NCI-H524 treated with DMSO at 0.1 percent for 48 hours (cell line): Measurements from ENCODE around the gene MPG.

Experiments
- DNase-seq: peaks from one replicate; lab custom pipeline; 2025; lab: John Stamatoyannopoulos, UW

The MPG gene

DNA sequence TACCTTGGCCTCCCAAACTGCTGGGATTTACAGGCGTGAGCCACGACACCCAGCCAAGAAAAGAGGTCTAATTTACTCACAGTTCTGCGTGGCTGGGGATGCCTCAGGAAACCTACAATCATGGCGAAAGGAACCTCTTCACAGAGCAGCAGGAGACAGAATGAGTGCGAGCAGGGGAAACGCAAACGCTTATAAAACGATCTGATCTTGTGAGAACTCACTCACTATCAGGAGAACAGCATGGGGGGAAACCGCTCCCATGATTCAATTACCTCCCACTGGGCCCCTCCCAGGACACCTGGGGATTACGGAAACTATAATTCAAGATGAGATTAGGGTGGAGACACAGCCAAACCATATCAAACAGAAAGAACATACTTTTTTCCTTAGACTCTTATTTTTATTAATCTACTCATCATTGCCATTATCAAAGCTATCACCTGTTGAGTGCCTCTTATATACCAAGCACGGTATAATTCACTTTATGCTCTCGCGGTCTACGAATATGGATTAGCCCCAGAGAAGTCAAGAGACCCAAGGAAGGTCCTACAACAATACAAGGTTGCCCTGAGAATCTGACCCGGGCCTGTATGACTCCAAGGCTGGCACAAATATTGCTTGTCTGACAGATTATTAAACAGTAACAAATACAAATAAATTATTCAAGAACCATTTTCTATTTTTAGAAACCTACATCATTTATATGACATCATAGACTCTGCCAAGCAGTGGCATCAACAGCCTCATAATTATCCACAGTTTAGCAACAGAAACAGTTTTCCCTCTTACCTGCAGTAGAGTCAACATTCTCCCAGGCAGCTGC lies 27.0 kb upstream of the MPG start:
- no peak for DNase-seq

DNA sequence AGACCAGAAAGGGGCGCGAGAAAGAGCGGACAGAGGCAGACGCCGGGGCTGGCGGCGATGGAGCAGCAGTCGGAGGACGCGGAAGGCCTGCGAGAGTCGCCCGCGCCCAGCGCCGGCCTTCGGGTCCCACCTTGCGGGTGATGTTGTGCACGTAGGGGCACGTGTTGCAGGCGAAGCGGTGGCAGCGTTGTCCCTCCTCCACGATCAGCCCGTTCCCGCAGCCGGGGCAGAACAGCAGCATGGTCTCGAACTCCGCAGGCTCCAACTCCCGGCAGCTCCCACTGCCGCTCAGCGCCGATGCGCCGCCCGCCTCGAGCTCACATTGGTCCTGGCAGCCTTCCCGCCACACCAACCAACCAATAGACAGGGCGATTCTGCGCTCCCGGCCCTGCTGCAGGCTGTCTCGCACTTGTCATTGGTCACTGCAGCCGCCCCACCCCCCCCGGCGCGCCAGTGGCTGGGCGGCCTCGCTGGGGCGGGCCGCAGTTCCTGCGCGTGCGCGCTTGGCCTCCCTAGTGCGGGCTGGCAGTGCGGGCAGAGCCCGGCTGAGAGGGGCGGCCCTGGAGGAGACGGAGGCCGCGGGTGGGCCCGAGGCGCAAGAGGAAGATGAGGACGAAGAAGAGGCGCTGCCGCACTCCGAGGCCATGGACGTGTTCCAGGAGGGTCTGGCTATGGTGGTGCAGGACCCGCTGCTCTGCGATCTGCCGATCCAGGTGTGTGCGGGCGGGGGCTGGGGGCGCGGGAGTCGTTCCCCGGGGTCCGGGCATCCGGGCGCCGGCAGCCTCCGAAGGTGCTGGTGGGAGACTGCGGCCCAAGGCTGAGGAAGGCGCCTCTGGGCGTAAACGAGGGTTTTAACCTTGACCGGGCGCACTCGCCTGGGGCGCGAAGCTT lies 24.4 kb upstream of the MPG start, which contains the start of the genes POLR3K and SNRNP25:
POLR3K (minus strand) TSS at position 263 of the 891 bp plus-strand sequence; CDS start at position 241, 22 bp downstream.
SNRNP25 (plus strand) TSS at position 483 of the 891 bp plus-strand sequence; CDS start at position 672, 189 bp downstream.
- peak; percentile 89 for DNase-seq

DNA sequence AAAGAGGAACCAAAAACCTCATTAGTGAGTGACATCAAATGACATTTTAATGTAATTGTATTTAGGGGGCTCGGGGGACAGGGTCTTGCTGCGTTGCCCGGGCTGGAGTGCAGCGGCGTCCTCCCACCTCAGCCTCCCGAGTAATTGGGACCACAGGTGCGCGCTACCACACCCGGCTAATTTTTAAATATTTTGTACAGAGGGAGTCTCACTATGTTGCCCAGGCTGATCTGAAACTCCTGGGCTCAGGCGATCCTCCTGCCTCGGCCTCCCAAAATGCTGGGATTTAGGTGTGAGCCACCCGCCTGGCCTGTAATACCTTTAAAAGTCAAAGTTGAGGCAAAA lies 23.8 kb upstream of the MPG start:
- DNase-seq, result no peak

DNA sequence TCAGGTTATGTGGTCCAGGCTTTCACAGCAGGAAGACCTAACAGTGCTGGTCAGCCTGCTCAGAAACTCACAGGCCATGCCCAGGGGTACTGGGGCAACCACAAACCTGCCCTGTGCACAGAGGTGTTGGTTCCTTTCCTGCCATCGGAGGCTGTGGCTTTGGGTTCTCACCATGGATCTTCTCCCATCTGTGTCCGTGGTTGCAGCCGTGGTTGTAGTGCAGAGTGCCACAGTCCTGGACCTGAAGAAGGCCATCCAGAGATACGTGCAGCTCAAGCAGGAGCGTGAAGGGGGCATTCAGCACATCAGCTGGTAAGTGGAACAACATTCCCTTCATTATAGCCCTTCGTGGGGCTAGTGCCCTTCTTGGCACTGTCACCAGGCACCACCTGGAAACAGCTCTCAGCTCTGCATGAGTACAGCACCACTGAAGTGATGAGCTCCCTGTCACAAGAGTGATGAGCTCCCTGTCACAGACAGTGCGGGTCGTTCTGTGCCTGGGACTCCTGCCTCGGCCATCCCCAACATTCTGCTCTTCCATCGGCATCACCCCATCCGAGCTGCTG lies 22.4 kb upstream of the MPG start:
- DNase-seq, result no peak

DNA sequence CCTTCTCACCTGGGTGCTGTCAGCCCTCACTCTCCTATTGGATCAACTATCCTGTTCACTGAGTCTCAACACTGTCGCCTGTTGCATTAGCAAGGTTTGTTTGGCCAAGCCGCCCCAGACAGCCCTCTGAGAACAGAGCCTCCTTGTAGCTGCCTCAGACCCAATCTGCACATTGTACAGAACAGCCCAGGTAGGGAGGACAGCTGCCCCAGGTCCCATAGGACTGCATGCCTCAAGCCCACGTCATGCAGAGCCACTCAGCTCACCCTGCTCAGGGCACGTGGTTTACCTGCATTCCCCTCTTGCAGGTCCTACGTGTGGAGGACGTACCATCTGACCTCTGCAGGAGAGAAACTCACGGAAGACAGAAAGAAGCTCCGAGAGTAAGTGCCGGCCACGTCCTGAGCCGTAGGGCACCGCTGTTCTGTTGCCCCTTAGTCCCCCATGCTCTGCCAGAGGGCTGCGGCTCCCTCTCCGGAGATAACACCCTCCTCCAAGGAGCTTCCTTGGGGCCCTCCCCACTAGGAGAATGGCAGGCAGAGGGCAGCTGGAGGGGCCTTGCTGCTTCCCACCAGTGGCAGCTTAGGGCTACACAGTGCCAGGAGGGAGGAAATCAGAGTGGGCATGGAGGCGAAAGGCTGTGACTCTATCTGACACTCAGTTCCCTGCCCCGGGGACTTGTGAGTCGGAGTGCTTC lies 21.6 kb upstream of the MPG start:
- no peak for DNase-seq

DNA sequence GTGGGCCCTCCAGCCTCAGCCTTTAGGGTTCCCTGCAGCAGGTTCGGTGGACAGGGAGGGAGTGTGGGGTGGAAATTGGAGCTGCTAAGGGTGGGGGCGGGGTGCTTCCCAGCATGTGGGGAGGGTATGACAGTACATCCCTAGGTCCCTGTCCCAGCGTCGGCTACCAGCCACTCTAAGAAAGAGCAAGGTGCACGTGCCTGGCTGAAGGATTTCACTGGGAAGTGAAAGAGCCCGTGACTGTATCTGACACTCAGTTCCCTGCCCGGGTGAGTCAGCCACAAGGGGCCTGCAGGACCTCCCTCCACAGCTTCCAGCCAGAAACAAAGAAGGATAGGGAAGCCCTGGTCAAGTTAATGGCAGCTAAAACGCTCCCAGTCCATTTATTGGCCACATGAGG lies 20.3 kb upstream of the MPG start:
- DNase-seq, result no peak

DNA sequence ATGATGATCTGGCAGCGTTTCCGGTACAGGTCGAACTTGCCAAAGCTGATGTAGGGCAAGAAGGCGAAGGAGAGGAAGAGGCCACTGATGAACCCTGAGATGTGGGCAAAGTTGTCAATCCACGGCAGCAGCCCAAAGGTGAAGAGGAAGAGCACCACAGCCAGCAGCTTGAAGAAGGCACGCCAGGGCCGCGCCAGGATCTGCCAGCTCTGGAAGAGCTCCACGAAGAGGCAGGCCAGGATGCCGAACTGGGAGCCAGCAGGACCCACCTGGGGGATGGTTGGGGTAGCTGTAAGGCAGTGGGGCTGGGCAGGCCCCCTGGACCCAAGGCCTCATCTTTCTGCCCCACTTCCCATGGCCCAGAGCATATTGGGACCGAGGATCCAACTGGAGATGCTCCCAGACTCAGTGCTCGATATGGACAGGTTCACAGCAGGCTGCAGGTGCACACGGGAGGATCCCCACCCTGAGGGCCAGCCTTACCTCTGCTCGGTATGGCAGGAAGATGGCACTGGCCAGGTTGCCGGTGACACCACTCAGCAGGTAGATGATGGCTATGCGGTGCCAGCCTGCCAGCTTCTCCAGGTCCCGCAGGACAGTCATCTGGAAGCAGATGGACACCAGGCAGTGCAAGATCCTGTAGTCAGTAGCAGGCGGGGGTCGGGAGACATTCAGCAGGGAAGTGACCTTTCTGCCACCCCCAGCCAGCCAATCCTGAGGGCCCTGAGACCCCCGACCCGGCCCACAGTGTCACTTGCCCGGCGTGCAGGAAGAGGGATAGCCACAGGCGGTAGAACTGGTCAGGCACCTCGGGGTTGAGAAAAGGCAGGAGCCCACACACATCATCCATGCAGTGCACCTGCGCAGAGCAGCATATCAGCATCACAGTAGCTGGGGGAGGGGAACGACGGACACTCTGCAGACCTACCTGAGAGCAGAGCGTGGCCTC lies 19.3 kb upstream of the MPG start:
- no peak for DNase-seq

DNA sequence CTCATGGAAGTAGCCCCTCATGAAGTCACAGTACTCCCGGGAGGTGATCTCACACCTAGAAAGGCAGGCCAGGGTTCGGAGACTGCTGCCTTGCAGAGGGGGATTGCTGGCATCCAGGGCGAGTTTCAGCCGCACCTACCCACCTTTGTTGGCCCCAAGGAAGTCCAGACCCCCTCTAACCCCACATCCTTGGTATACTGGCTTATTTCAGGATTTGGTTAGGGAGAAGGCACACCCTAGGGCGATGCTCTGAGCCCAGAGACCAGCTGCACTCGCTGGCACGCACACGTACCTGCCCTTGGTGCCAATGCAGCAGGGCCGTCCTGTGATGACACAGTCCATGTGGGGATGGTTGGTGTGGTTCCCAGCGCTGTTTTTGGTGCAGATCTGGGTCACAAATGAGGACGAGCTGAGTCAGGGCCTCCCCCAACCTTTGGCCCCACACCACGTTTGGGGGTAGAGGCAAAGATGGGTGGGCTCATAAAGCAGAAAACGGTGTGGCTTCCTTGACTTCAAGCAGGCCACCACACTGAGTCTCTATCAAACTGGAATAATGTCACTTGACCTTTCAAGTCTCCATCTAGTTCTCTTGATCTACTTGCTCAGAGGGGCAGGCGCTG lies 18.5 kb upstream of the MPG start:
- DNase-seq, result no peak

DNA sequence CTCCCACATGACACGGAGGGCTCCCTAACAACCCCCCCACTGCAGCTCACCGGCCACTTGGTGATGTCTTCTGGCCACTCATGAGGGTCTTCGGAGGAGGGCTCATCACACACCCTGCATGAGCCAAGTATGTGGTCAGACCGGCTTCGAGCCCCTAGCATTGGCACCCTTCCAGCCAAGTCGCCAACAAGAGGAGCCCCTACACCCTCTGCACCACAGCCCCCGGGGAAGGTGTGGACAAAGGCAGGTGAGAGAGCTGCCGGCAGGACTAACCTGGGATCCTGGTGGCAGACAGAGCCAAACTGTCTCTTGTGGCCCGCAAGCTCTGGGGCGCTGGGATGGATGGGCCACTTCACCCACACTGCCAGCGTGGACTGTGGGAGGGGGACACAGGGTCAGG lies 17.9 kb upstream of the MPG start:
- no peak for DNase-seq

DNA sequence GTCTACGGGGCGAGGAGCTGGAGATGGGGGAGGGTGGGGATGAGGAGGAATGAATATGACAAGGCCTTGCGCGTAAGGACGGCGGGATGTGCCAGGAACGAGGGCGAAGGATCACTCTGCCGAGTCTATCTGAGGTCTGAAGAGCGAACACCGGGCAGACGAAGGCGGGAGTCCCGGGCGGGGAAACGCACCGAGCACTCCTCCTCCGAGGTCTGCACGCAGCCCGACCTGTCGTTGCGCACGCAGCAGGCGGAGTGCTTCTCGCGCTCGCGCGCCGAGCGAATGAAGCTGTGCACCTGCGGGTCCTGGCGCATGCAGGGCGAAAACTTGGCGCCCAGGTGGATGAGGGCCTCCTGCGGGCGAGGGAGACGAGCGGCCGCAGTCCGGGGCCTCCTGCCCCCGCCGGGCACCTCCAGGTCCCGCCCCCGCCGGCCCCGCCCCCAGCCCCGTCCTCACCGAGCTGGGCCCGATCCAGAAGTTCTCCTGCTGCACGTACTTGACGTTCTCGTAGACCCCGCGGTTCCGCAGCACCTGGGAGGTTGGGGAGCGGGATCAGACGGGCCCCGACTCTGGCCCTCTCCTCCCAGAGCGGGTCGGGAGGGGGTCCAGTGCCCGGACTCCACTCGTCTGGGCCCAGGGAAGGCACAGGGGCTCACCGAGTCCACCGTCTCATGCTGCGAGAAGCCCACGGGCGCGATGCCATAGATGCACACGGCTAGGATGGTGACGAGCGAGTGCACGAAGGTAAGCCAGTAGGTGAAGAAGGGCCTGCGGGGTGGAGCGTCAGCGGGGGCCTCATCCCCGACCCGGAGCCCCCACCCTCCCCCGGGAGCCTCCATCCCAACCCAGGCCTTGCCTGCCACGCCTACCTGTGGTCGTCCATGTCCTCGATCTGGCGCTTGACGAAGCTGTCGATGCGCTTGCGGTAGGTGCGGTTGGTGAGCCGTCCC lies 16.8 kb upstream of the MPG start:
- DNase-seq, result no peak

DNA sequence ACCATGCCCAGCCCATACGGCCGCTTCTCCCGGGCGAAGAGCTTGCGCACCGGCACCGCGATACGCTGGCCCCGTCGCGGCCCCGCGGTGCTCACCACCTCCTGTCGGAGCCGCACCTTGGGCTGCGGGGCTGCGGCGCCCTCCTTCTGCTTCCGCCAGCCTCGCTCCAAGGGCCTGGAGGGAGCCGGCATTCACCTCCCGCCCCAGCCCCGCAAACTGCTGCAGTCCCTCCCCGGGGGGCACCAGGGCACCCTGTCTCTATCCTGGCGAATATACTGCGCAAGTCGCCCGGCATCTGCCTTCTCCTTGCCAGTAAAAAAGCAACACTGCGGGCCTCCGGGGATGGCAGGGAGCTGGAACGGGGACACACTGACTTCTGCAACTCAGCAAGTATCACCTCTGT lies 16.1 kb upstream of the MPG start:
- DNase-seq, result no peak

DNA sequence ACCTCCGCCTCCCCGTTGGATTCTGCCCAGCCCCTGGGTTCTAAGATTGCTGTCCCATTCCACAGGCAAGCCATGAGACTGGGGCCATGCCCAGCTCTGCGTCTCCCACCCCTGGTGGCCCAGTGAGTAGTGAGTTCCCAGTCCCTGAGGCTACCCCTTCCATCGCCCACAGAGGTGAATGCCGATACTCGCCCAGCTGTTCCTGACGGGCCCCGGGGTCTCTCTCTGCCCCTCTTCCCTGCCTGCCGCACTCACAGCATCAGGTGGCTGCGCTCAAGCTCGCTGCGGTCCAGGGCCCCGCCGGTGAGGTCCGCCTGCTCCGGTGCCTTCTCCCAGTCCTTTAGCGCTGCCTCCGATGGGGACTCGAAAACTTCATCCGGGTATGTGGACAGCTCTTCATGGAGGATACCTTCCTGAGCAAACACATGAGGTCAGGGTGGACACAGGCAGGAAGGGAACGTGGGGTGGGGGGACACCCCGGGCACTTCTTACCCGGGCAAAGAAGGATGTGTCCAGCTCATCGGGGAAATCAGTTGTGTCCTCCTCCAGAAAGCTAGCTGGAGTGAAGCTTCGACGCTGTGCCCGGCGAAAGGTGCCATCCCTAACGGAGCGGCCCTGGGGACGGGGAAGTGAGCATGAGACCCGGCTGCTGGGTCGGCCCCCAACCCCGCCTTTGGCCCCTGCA lies 15.6 kb upstream of the MPG start:
- no peak for DNase-seq

DNA sequence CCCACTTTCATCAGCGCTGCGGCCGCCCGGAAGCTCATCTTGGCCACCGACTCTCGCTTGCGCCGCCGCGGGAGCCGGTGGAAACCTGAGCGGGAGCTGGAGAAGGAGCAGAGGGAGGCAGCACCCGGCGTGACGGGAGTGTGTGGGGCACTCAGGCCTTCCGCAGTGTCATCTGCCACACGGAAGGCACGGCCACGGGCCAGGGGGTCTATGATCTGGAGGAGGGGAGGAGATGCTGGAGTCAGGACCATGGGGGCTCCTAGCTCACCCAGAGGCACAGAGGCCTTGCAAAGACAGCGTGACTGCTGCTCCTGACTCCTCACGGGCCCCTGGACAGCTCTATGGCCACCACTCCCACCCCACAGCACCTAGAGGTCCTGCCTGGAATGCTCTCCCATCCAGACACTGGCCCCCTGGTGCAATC lies 15.0 kb upstream of the MPG start:
- DNase-seq, result no peak

DNA sequence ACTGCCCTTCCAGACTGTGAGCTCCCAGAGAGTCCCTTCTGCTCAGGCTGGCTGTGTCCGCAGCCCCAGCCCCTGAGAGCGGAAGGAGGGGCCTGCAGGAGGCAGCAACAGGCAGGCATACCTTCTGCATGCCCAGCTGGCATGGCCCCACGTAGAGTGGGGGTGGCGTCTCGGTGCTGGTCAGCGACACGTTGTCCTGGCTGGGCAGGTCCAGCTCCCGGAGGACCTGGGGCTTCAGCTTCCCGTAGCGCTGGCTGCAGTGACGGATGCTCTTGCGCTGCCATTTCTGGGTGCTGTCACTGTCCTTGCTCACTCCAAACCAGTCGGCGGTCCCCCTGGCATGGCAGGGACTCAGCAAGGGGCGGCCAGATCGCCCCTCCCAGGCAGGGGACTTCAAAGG lies 14.6 kb upstream of the MPG start:
- no peak for DNase-seq

DNA sequence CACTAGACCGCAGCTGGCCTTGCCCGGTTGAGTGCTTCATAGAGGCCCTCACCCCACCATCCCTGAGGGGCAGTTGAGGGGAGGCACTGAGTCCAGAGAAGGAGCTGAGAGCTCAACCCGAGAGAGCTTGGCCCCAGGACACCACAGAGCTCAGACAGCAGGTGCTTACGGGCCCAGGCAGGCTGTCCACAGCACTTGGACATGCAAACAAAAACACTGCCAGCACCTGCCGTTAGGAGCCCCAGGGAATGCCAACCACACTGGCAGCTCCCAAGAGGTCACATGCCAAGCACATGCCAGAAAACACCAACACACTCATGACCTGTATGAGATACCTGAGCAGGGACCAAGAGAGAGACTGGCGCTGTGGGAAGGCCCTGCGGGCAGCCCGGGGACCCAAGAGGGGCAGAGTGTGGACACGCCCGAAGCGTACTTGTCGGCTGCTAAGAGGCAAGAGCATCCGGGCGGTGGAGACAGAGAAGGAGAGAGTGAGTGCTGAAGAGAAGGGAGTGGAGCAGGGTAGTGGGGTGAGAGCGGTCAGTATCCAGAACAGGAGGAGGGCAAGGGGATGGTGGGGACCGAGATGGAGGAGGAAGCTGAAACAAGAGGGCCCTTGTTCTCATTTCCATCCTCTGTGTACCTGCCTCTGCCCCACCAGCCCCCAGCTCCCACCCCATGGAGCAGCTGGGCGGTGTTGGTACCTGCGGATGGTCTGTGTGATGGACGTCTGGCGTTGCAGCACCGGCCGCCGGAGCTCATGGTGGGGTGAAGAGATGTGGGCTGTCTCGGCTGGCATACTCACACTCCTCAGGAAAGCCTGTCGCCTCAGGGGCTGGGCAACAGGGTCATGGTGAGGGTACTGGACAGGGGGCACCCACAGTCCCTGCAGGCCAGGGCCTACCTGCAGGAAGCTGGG lies 13.8 kb upstream of the MPG start:
- DNase-seq, result no peak

DNA sequence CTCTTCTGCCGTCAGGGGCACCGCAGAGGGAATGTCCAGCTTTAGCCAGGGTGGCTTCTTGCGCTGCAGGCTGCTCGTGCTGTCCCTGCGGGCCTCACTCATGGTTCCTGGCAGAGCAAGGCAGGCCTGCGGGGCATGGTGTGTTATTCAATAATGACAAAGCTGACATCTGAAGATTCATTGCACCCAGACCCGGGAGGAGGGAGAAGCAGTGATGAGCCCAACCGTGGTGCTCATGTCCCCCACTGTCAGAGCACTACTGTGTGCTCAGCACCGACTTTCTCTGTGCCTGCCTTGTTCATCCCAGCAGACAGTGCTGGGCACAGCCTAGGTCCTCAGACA lies 13.1 kb upstream of the MPG start:
- DNase-seq, result no peak

DNA sequence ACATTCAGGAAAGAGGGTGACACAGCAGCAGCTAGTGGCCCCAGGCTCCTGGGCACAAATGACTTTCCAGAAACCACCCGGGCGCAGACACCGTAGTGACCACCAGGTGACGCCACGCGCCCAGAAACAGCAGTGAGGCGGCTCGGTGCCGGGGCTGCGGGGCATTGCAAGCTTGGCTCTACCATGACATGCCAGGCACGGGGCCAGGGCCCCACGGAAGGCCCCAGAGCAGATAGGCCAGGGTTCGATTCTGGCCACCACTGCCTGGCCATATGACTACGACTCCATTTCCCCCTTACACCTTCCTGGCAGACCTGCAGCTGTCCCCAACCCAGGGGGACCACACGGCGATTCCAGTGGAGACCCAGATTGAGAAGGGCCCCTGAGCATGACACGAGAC lies 12.3 kb upstream of the MPG start:
- no peak for DNase-seq
